Caco-2 (cell line): ENCODE results near the gene RASGRF1. TPM values are rescaled to one million over a fixed set of nuclear protein-coding genes. Genes with fewer than 3 reads are reported as not detected.
A peak's percentile ranks its signal among the peaks of the same experiment; 100 is the strongest.

Experiments used
- Bru-seq: library from RNA; stranded (reverse); fragments of 400-500 nt; gene quantifications from one replicate; lab custom pipeline; 2021; lab: Mats Ljungman, UMichigan
- BruChase-seq, 2 experiments: library from RNA; stranded (reverse); fragments of 400-500 nt; gene quantifications; one replicate each; lab custom pipeline; 2021; lab: Mats Ljungman, UMichigan
- BruUV-seq: library from RNA; stranded (reverse); fragments of 400-500 nt; replicated peaks from 2 replicates; lab custom pipeline; 2021; lab: Mats Ljungman, UMichigan
- CTCF ChIA-PET: fragments of 300-600 bp; sonication (Branson Sonifier 250); formaldehyde crosslinking; loops from one replicate; lab custom pipeline; 2022; ENCODE audit warnings: antibody characterized with exemption; lab: Charles Lee
- POLR2A ChIA-PET: fragments of 300-600 bp; sonication (Branson Sonifier 250); formaldehyde crosslinking; loops from one replicate; lab custom pipeline; 2022; ENCODE audit warnings: antibody characterized with exemption; lab: Charles Lee
- DNase-seq, 2 experiments: peaks; one replicate each; pipeline versions ENCODE4 v3.0.0 to v3.0.0-alpha.2; 2020 to 2022
- H3K27me3 ChIP-seq: replicated peaks from 2 replicates; pipeline ENCODE4 v1.6.0; 2011; ENCODE audit warnings: low read length; ENCODE audit not compliant: control insufficient read depth, insufficient read depth
- H3K36me3 ChIP-seq: 2 replicates; pipeline ENCODE4 v1.5.1; 2011; ENCODE audit warnings: low read length; ENCODE audit not compliant: control insufficient read depth, insufficient read depth
- H3K4me1 ChIP-seq: fragments of 250-450 bp; sonication (Bioruptor Pico); 2 replicates; pipeline ENCODE4 v1.5.1; 2020; ENCODE audit warnings: mild to moderate bottlenecking
- H3K4me3 ChIP-seq: 2 replicates; pipeline ENCODE4 v1.5.1; 2011; ENCODE audit warnings: low read depth, mild to moderate bottlenecking, control low read depth, low read length
- H3K9me3 ChIP-seq: fragments of 250-450 bp; sonication (Bioruptor Pico); 2 replicates; pipeline ENCODE4 v1.5.1; 2020; ENCODE audit warnings: mild to moderate bottlenecking, moderate library complexity
- H3K27ac Mint-ChIP-seq: one replicate; pipeline ENCODE4 v1.8.0; 2022; ENCODE audit warnings: mixed read lengths; ENCODE audit not compliant: unreplicated experiment
- H3K27me3 Mint-ChIP-seq: one replicate; pipeline ENCODE4 v1.8.0; 2022; ENCODE audit warnings: mixed read lengths; ENCODE audit not compliant: insufficient read depth, unreplicated experiment
- H3K36me3 Mint-ChIP-seq: one replicate; pipeline ENCODE4 v1.8.0; 2022; ENCODE audit warnings: mild to moderate bottlenecking, mixed read lengths; ENCODE audit not compliant: insufficient read depth, unreplicated experiment
- H3K4me1 Mint-ChIP-seq: one replicate; pipeline ENCODE4 v1.8.0; 2022; ENCODE audit warnings: low read depth, mixed read lengths; ENCODE audit not compliant: unreplicated experiment
- H3K4me3 Mint-ChIP-seq: one replicate; pipeline ENCODE4 v1.8.0; 2022; ENCODE audit warnings: mild to moderate bottlenecking, moderate library complexity, mixed read lengths; ENCODE audit not compliant: unreplicated experiment
- H3K9me3 Mint-ChIP-seq: one replicate; pipeline ENCODE4 v1.8.0; 2022; ENCODE audit warnings: mixed read lengths; ENCODE audit not compliant: unreplicated experiment
- CTCF ChIP-seq, 2 experiments: fragments of 200-600 bp in 1 of 2; IDR thresholded peaks; 1 replicate in 1 of 2; 2 replicates in 1 of 2; pipeline versions ENCODE4 v1.5.1 to v1.8.0; 2011 to 2022; ENCODE audit warnings: antibody characterized with exemption in 1 of 2, control low read depth in 1 of 2, inconsistent platforms in 1 of 2, low read depth in 1 of 2, low read length in 1 of 2, mild to moderate bottlenecking in 1 of 2, moderate library complexity in 1 of 2; ENCODE audit not compliant: insufficient read depth in 1 of 2, severe bottlenecking in 1 of 2, unreplicated experiment in 1 of 2
- intact Hi-C: fragments of 100-400 bp; cut with micrococcal nuclease; formaldehyde crosslinking; loops from one replicate; pipeline ENCODE4 v1.10.0; 2022; ENCODE audit not compliant: unreplicated experiment
- long read RNA-seq: library from polyadenylated mRNA; stranded (forward); transcript quantifications from one replicate; pipeline ENCODE4 v2.0.0, GENCODE V29; 2022
- total RNA-seq: library from RNA; stranded (reverse); gene quantifications from 2 replicates; pipeline ENCODE4 v1.2.3, GENCODE V29; 2022

Gene RASGRF1
- total RNA-seq (0.23 and 0.57 TPM in 2 replicates), Bru-seq, nascent RNA (percentile 14 among the genes with signal in this experiment), BruChase-seq, experiment 1, labeled RNA remaining after a 2-hour chase (percentile 4 among the genes with signal in this experiment), BruChase-seq, experiment 2, labeled RNA remaining after a 6-hour chase (percentile 7 among the genes with signal in this experiment)
- long read RNA-seq: 0 reads

GRCh38 chr15:79090487-79091203, at the start of gene RASGRF1:
Gene RASGRF1, minus strand, starts transcription at chr15:79090780. Its CDS starts 282 bp downstream, at chr15:79090498.
- no peak for TF ChIP-seq CTCF (IDR thresholded peaks at IDR 0.05; ENCODE audit: insufficient read depth in 1 of 2, low read depth in 1 of 2, low read length in 1 of 2, severe bottlenecking in 1 of 2, unreplicated experiment in 1 of 2)
- no peak within 1 kb of the TSS for H3K4me3 ChIP-seq
- Mint-ChIP-seq H3K36me3 (peaks cover 7% of the 10 kb centered on the region), H3K27me3 (peaks cover 19% of the 10 kb centered on the region), H3K27ac (no peak within 1 kb of the TSS), H3K9me3 (no peaks in the 10 kb centered on the region), H3K4me3 (peak within 1 kb of the TSS; percentile 71), H3K4me1 (no peaks in the 10 kb centered on the region)
- no peaks in the 10 kb centered on the region for H3K36me3 ChIP-seq
- intact Hi-C loops: no loop called here
- CTCF ChIA-PET: interaction anchor here (0.6 to 1.2 kb wide), 2 partner anchors 14 to 94 kb away, joined by 4 to 5 read pairs; no protein-coding TSS in a partner anchor
- no peaks in the 10 kb centered on the region for H3K9me3 ChIP-seq
- no peak for DNase-seq
- no TSS peak for BruUV-seq
- H3K4me1 ChIP-seq: no peaks in the 10 kb centered on the region
- POLR2A ChIA-PET: no interaction called here
- no peaks in the 10 kb centered on the region; the same call in none of the 2 replicates for H3K27me3 ChIP-seq

GRCh38 chr15:79136434-79137046, 46.0 kb upstream of the RASGRF1 start:
- Histone ChIP-seq H3K4me3 (no peak overlapping the region), H3K4me1 (no peaks in the 10 kb centered on the region), H3K36me3 (no peaks in the 10 kb centered on the region), H3K27me3 (no peaks in the 10 kb centered on the region), H3K9me3 (no peaks in the 10 kb centered on the region)
- H3K27me3 Mint-ChIP-seq: peaks cover 8% of the 10 kb centered on the region
- H3K4me1 Mint-ChIP-seq: peaks cover 6% of the 10 kb centered on the region
- ChIA-PET CTCF (no interaction called here), POLR2A (interaction anchor here (0.6 kb wide), 1 partner anchor 316 kb away, joined by 12 read pairs; no protein-coding TSS in a partner anchor)
- intact Hi-C loops: no loop called here
- H3K36me3 Mint-ChIP-seq: no peaks in the 10 kb centered on the region
- no peak overlapping the region for H3K4me3 Mint-ChIP-seq
- H3K27ac Mint-ChIP-seq: no peak overlapping the region
- no peaks in the 10 kb centered on the region for H3K9me3 Mint-ChIP-seq
- DNase-seq: no peak
- BruUV-seq: no TSS peak
- no peak for TF ChIP-seq CTCF (IDR thresholded peaks at IDR 0.05; ENCODE audit: insufficient read depth in 1 of 2, low read depth in 1 of 2, low read length in 1 of 2, severe bottlenecking in 1 of 2, unreplicated experiment in 1 of 2)

GRCh38 chr15:79133309-79133708, 42.7 kb upstream of the RASGRF1 start:
- ChIA-PET POLR2A (no interaction called here), CTCF (no interaction called here)

More at GRCh38 chr15:79133309-79133708, 42.7 kb upstream of the RASGRF1 start:
- Mint-ChIP-seq H3K4me3 (no peak overlapping the region), H3K9me3 (no peaks in the 10 kb centered on the region), H3K27me3 (peaks cover 8% of the 10 kb centered on the region), H3K27ac (no peak overlapping the region), H3K36me3 (no peaks in the 10 kb centered on the region), H3K4me1 (peaks cover 6% of the 10 kb centered on the region)
- Histone ChIP-seq H3K27me3 (no peaks in the 10 kb centered on the region), H3K36me3 (no peaks in the 10 kb centered on the region), H3K9me3 (no peaks in the 10 kb centered on the region), H3K4me1 (no peaks in the 10 kb centered on the region), H3K4me3 (no peak overlapping the region)
- DNase-seq: no peak
- intact Hi-C loops: no loop called here
- no peak for TF ChIP-seq CTCF (IDR thresholded peaks at IDR 0.05; ENCODE audit: insufficient read depth in 1 of 2, low read depth in 1 of 2, low read length in 1 of 2, severe bottlenecking in 1 of 2, unreplicated experiment in 1 of 2)
- no TSS peak for BruUV-seq
